HepG2 (cell line): ENCODE data around the gene SNAI3. TPM values are rescaled to one million over a fixed set of nuclear protein-coding genes. Genes with fewer than 3 reads are reported as not detected.

Experiments used
- BHLHE40 ChIP-seq: IDR thresholded peaks from 2 replicates; pipeline ENCODE4 v1.6.1; 2011; ENCODE audit warnings: low read length, improper control_type of control experiment
- DRAP1 ChIP-seq: IDR thresholded peaks from 2 replicates; pipeline ENCODE4 v1.6.1; 2016; ENCODE audit warnings: missing genetic modification reagents, missing compliant biosample characterization
- ELF1 ChIP-seq: sonication (generic); formaldehyde crosslinking; IDR thresholded peaks from 2 replicates; pipeline ENCODE4 v1.4.0; 2020; ENCODE audit warnings: missing genetic modification reagents
- KDM3A ChIP-seq: IDR thresholded peaks from 2 replicates; pipeline ENCODE4 v1.6.1; 2018; ENCODE audit warnings: low read depth, missing compliant biosample characterization
- MEIS2 ChIP-seq: sonication (generic); formaldehyde crosslinking; IDR thresholded peaks from 2 replicates; pipeline ENCODE4 v1.9.0; 2021; ENCODE audit warnings: mild to moderate bottlenecking, missing genetic modification reagents
- NFKB2 ChIP-seq: sonication (generic); formaldehyde crosslinking; IDR thresholded peaks from 2 replicates; pipeline ENCODE4 v1.4.0; 2020; ENCODE audit warnings: missing genetic modification reagents, borderline replicate concordance
- NKX3-1 ChIP-seq: sonication (generic); formaldehyde crosslinking; IDR thresholded peaks from 2 replicates; pipeline ENCODE4 v1.5.0; 2020; ENCODE audit warnings: missing genetic modification reagents
- SMAD9 ChIP-seq: sonication (generic); formaldehyde crosslinking; IDR thresholded peaks from 2 replicates; pipeline ENCODE4 v1.5.1; 2020; ENCODE audit warnings: mild to moderate bottlenecking, missing genetic modification reagents
- SPEN ChIP-seq: sonication (generic); formaldehyde crosslinking; IDR thresholded peaks from 2 replicates; pipeline ENCODE4 v1.5.1; 2020; ENCODE audit warnings: low read depth, mild to moderate bottlenecking, missing genetic modification reagents
- SRSF9 ChIP-seq: fragments of 200-400 bp; formaldehyde crosslinking; IDR thresholded peaks from 2 replicates; pipeline ENCODE4 v1.6.1; 2018; ENCODE audit warnings: borderline replicate concordance, mild to moderate bottlenecking, low read depth, low read length; ENCODE audit not compliant: insufficient read depth, poor library complexity, severe bottlenecking
- ZNF17 ChIP-seq: sonication (generic); formaldehyde crosslinking; IDR thresholded peaks from 2 replicates; pipeline ENCODE4 v1.5.0; 2020; ENCODE audit warnings: mild to moderate bottlenecking, missing genetic modification reagents
- ZNF251 ChIP-seq: sonication (generic); formaldehyde crosslinking; IDR thresholded peaks from 2 replicates; pipeline ENCODE4 v1.9.0; 2021; ENCODE audit warnings: mild to moderate bottlenecking, missing genetic modification reagents
- ZNF572 ChIP-seq: sonication (generic); formaldehyde crosslinking; IDR thresholded peaks from 2 replicates; pipeline ENCODE4 v1.5.1; 2020; ENCODE audit warnings: mild to moderate bottlenecking, missing genetic modification reagents
- ZNF782 ChIP-seq: sonication (generic); formaldehyde crosslinking; IDR thresholded peaks from 2 replicates; pipeline ENCODE4 v1.4.0; 2020; ENCODE audit warnings: missing genetic modification reagents, mild to moderate bottlenecking, borderline replicate concordance
- ZNF788 ChIP-seq: sonication (generic); formaldehyde crosslinking; IDR thresholded peaks from 2 replicates; pipeline ENCODE4 v1.5.0; 2020; ENCODE audit warnings: mild to moderate bottlenecking, missing genetic modification reagents, borderline replicate concordance
- polyA plus RNA-seq, 8 experiments: library from polyadenylated mRNA; depleted of rRNA in 3 of 8; stranded (reverse) in 7 of 8; unstranded in 1 of 8; fragments of >200 nt; fragmentation: Illumina TruSeq in 4 of 8; extraction: Trizol in 4 of 8; gene quantifications; 2 replicates each; pipeline versions ENCODE4 v1.2.1 to v1.2.3, GENCODE V29; 2011 to 2016; ENCODE audit warnings: low read depth in 4 of 8, missing spikeins in 1 of 8, mixed read lengths in 1 of 8; ENCODE audit not compliant: insufficient read depth in 1 of 8
- total RNA-seq, 5 experiments: library from RNA; depleted of rRNA; stranded (reverse); fragments of >200 nt; fragmentation: Illumina TruSeq; extraction: Trizol; gene quantifications; 2 replicates each; pipeline ENCODE4 v1.2.3, GENCODE V29; 2016; ENCODE audit warnings: low read depth in 1 of 5
- TF ChIP-seq, protein P1 (sequence below), 2 experiments: fragments of 450-650 bp in 1 of 2; sonication (generic) in 1 of 2; formaldehyde crosslinking in 1 of 2; IDR thresholded peaks; 2 replicates each; pipeline versions ENCODE4 v1.6.1 to v1.8.0; 2016 to 2022; ENCODE audit warnings: antibody characterized with exemption in 1 of 2, mild to moderate bottlenecking in 1 of 2, missing genetic modification reagents in 1 of 2
- TF ChIP-seq, protein P2 (sequence below): sonication (generic); formaldehyde crosslinking; conservative IDR thresholded peaks from 2 replicates; pipeline ENCODE4 v1.8.0; 2022; ENCODE audit warnings: low read depth, missing genetic modification reagents

Gene SNAI3
- total and polyA plus RNA-seq, 2 of the 13 experiments (the other 11 are each of a cell fraction or from before 2014, with no cell fraction given) = 0.09 to 0.18 TPM

- TF ChIP-seq, protein P1, sequence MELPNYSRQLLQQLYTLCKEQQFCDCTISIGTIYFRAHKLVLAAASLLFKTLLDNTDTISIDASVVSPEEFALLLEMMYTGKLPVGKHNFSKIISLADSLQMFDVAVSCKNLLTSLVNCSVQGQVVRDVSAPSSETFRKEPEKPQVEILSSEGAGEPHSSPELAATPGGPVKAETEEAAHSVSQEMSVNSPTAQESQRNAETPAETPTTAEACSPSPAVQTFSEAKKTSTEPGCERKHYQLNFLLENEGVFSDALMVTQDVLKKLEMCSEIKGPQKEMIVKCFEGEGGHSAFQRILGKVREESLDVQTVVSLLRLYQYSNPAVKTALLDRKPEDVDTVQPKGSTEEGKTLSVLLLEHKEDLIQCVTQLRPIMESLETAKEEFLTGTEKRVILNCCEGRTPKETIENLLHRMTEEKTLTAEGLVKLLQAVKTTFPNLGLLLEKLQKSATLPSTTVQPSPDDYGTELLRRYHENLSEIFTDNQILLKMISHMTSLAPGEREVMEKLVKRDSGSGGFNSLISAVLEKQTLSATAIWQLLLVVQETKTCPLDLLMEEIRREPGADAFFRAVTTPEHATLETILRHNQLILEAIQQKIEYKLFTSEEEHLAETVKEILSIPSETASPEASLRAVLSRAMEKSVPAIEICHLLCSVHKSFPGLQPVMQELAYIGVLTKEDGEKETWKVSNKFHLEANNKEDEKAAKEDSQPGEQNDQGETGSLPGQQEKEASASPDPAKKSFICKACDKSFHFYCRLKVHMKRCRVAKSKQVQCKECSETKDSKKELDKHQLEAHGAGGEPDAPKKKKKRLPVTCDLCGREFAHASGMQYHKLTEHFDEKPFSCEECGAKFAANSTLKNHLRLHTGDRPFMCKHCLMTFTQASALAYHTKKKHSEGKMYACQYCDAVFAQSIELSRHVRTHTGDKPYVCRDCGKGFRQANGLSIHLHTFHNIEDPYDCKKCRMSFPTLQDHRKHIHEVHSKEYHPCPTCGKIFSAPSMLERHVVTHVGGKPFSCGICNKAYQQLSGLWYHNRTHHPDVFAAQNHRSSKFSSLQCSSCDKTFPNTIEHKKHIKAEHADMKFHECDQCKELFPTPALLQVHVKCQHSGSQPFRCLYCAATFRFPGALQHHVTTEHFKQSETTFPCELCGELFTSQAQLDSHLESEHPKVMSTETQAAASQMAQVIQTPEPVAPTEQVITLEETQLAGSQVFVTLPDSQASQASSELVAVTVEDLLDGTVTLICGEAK (IDR thresholded peaks at IDR 0.05) = no peak
- TF ChIP-seq, protein P1 (CRISPR knock-in tag; IDR thresholded peaks at IDR 0.05) = no peak
- peak; percentile 27; the same call in 1 of the 2 replicates for TF ChIP-seq MEIS2 (CRISPR knock-in tag)
- TF ChIP-seq BHLHE40 = no peak
- no peak for TF ChIP-seq SRSF9
- TF ChIP-seq KDM3A = no peak
- no peak for TF ChIP-seq SMAD9 (CRISPR knock-in tag)
- TF ChIP-seq ZNF17 (CRISPR knock-in tag) = no peak
- TF ChIP-seq, protein P2, sequence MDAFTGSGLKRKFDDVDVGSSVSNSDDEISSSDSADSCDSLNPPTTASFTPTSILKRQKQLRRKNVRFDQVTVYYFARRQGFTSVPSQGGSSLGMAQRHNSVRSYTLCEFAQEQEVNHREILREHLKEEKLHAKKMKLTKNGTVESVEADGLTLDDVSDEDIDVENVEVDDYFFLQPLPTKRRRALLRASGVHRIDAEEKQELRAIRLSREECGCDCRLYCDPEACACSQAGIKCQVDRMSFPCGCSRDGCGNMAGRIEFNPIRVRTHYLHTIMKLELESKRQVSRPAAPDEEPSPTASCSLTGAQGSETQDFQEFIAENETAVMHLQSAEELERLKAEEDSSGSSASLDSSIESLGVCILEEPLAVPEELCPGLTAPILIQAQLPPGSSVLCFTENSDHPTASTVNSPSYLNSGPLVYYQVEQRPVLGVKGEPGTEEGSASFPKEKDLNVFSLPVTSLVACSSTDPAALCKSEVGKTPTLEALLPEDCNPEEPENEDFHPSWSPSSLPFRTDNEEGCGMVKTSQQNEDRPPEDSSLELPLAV = peak; percentile 60; the same call in 1 of the 2 replicates
- TF ChIP-seq ZNF572 = no peak
- TF ChIP-seq ZNF782 (CRISPR knock-in tag) = 0 out of 2 replicates have a peak, but pooled peaks have one; percentile 59
- TF ChIP-seq NFKB2 (CRISPR knock-in tag) = no peak
- peak; percentile 38 for TF ChIP-seq SPEN
- TF ChIP-seq ELF1 (CRISPR knock-in tag) = peak; percentile 52; the same call in 1 of the 2 replicates
- 0 out of 2 replicates have a peak, but pooled peaks have one; percentile 51 for TF ChIP-seq ZNF251
- no peak; the same call in none of the 2 replicates for TF ChIP-seq NKX3-1 (CRISPR knock-in tag)
- TF ChIP-seq ZNF788 = no peak
- TF ChIP-seq DRAP1 (CRISPR knock-in tag) = peak; percentile 57; the same call in 1 of the 2 replicates
These were observed 36.2 kb downstream of the SNAI3 start (continued) for GRCh38 chr16:88649924-88650748.
